BE2C (cell line): Measurements from ENCODE around the gene RGS7BP.
A peak's percentile ranks its signal among the peaks of the same experiment; 100 is the strongest.

Source experiments
- DNase-seq: peaks from one replicate; pipeline ENCODE4 v3.0.0-alpha.2; 2020
- H3K27me3 ChIP-seq: fragments of 250-450 bp; sonication (Bioruptor Pico); 2 replicates; pipeline ENCODE4 v1.5.1; 2020; ENCODE audit warnings: mild to moderate bottlenecking
- H3K36me3 ChIP-seq: fragments of 250-450 bp; sonication (Bioruptor Pico); 2 replicates; pipeline ENCODE4 v1.5.1; 2020; ENCODE audit warnings: mild to moderate bottlenecking
- H3K4me1 ChIP-seq: fragments of 250-450 bp; sonication (Bioruptor Pico); 2 replicates; pipeline ENCODE4 v1.5.1; 2020
- H3K4me3 ChIP-seq: 2 replicates; pipeline ENCODE4 v1.5.1; 2011; ENCODE audit warnings: low read depth, low read length
- H3K9me3 ChIP-seq: fragments of 250-450 bp; sonication (Bioruptor Pico); 2 replicates; pipeline ENCODE4 v1.5.1; 2020
- CTCF ChIP-seq: IDR thresholded peaks from 2 replicates; pipeline ENCODE4 v1.5.1; 2012; ENCODE audit warnings: mild to moderate bottlenecking, low read depth, low read length

The RGS7BP gene

GRCh38 chr5:64628901-64629300, 123.1 kb downstream of the RGS7BP start:
- DNase-seq = no peak
- no peak overlapping the region for H3K4me3 ChIP-seq
- no peaks in the 10 kb centered on the region for H3K4me1 ChIP-seq
- peaks cover 14% of the 10 kb centered on the region for H3K27me3 ChIP-seq
- H3K9me3 ChIP-seq = no peaks in the 10 kb centered on the region
- no peak for TF ChIP-seq CTCF
- H3K36me3 ChIP-seq = no peaks in the 10 kb centered on the region

GRCh38 chr5:64629841-64630240, 124.0 kb downstream of the RGS7BP start:
- no peak for DNase-seq
- Histone ChIP-seq H3K4me3 (no peak overlapping the region), H3K4me1 (no peaks in the 10 kb centered on the region), H3K27me3 (peaks cover 14% of the 10 kb centered on the region), H3K9me3 (no peaks in the 10 kb centered on the region), H3K36me3 (no peaks in the 10 kb centered on the region)
- no peak for TF ChIP-seq CTCF

GRCh38 chr5:64632251-64632650, 126.4 kb downstream of the RGS7BP start:
- DNase-seq = no peak
- H3K4me1 ChIP-seq = no peaks in the 10 kb centered on the region
- no peak for TF ChIP-seq CTCF
- H3K36me3 ChIP-seq = no peaks in the 10 kb centered on the region
- H3K9me3 ChIP-seq = no peaks in the 10 kb centered on the region
- peaks cover 23% of the 10 kb centered on the region for H3K27me3 ChIP-seq
- H3K4me3 ChIP-seq = no peak overlapping the region

- Histone ChIP-seq H3K4me3 (no peak overlapping the region), H3K27me3 (peaks cover 33% of the 10 kb centered on the region), H3K4me1 (no peaks in the 10 kb centered on the region), H3K36me3 (no peaks in the 10 kb centered on the region), H3K9me3 (no peaks in the 10 kb centered on the region)
- TF ChIP-seq CTCF = peak; percentile 56
- DNase-seq = no peak
These were observed 129.3 kb downstream of the RGS7BP start for GRCh38 chr5:64634997-64635686.

- Histone ChIP-seq H3K27me3 (peaks cover 26% of the 10 kb centered on the region), H3K4me1 (no peaks in the 10 kb centered on the region), H3K9me3 (no peaks in the 10 kb centered on the region), H3K4me3 (no peak overlapping the region), H3K36me3 (no peaks in the 10 kb centered on the region)
- no peak for TF ChIP-seq CTCF
- no peak for DNase-seq
These were observed 131.3 kb downstream of the RGS7BP start for GRCh38 chr5:64637144-64637543.

- H3K27me3 ChIP-seq = peaks cover 19% of the 10 kb centered on the region
- peak overlapping the region; percentile 14; the same call in 1 of the 2 replicates for H3K4me3 ChIP-seq
- TF ChIP-seq CTCF = peak; percentile 16; the same call in 1 of the 2 replicates
- DNase-seq = no peak
- no peaks in the 10 kb centered on the region for H3K4me1 ChIP-seq
- no peaks in the 10 kb centered on the region for H3K9me3 ChIP-seq
- H3K36me3 ChIP-seq = no peaks in the 10 kb centered on the region
These were observed 132.1 kb downstream of the RGS7BP start for GRCh38 chr5:64637837-64638443.
